H9 (cell line): Measurements from ENCODE around the gene LLGL2. TPM values are rescaled to one million over a fixed set of nuclear protein-coding genes. Genes with fewer than 3 reads are reported as not detected.

ENCODE experiments used
- DNase-seq: peaks from one replicate; pipeline ENCODE4 v3.0.0-alpha.2; 2017
- H2AFZ ChIP-seq: one replicate; pipeline ENCODE4 v1.6.1; 2013; ENCODE audit warnings: mild to moderate bottlenecking, low read length, control low read depth, moderate library complexity
- H2AK5ac ChIP-seq: 2 replicates; pipeline ENCODE4 v1.6.1; 2013; ENCODE audit warnings: low read length, control low read depth, mixed read lengths; ENCODE audit not compliant: insufficient read length
- H2BK120ac ChIP-seq: one replicate; pipeline ENCODE4 v1.6.1; 2013; ENCODE audit warnings: low read depth, mild to moderate bottlenecking, low read length, control low read depth, inconsistent platforms; ENCODE audit not compliant: poor library complexity, severe bottlenecking
- H2BK12ac ChIP-seq: 2 replicates; pipeline ENCODE4 v1.6.1; 2013; ENCODE audit warnings: low read length, control low read depth, mixed read lengths, low read depth; ENCODE audit not compliant: insufficient read length
- H2BK15ac ChIP-seq: 2 replicates; pipeline ENCODE4 v1.6.1; 2013; ENCODE audit warnings: low read depth, low read length, control low read depth
- H2BK20ac ChIP-seq: one replicate; pipeline ENCODE4 v1.6.1; 2013; ENCODE audit warnings: low read depth, mild to moderate bottlenecking, low read length, control low read depth, inconsistent platforms; ENCODE audit not compliant: poor library complexity, severe bottlenecking
- H2BK5ac ChIP-seq: 2 replicates; pipeline ENCODE4 v1.6.1; 2013; ENCODE audit warnings: low read length, control low read depth, mixed read lengths; ENCODE audit not compliant: insufficient read length
- H3K14ac ChIP-seq: 2 replicates; pipeline ENCODE4 v1.6.1; 2013; ENCODE audit warnings: low read length, control low read depth; ENCODE audit not compliant: insufficient read depth
- H3K18ac ChIP-seq: 2 replicates; pipeline ENCODE4 v1.6.1; 2013; ENCODE audit warnings: low read depth, mild to moderate bottlenecking, mixed read lengths, low read length, control low read depth; ENCODE audit not compliant: insufficient read length
- H3K23ac ChIP-seq: 2 replicates; pipeline ENCODE4 v1.6.1; 2013; ENCODE audit warnings: low read length, control low read depth, mixed read lengths, low read depth; ENCODE audit not compliant: insufficient read length
- H3K23me2 ChIP-seq: 2 replicates; pipeline ENCODE4 v1.6.1; 2013; ENCODE audit warnings: low read depth, mild to moderate bottlenecking, mixed read lengths, low read length, control low read depth; ENCODE audit not compliant: insufficient read length, poor library complexity, severe bottlenecking
- H3K27ac ChIP-seq: 2 replicates; pipeline ENCODE4 v1.5.1; 2013; ENCODE audit warnings: low read length, control low read depth, mixed read lengths, low read depth; ENCODE audit not compliant: insufficient read length
- H3K27me3 ChIP-seq: 2 replicates; pipeline ENCODE4 v1.6.1; 2013; ENCODE audit warnings: low read length, control low read depth, inconsistent platforms; ENCODE audit not compliant: insufficient read depth
- H3K4ac ChIP-seq: 2 replicates; pipeline ENCODE4 v1.6.1; 2013; ENCODE audit warnings: low read depth, mild to moderate bottlenecking, control low read depth, inconsistent platforms, low read length, moderate library complexity
- H3K4me1 ChIP-seq: 2 replicates; pipeline ENCODE4 v1.6.1; 2013; ENCODE audit warnings: low read length, control low read depth, inconsistent platforms; ENCODE audit not compliant: insufficient read depth
- H3K4me2 ChIP-seq: 2 replicates; pipeline ENCODE4 v1.6.1; 2013; ENCODE audit warnings: low read length, control low read depth, mixed read lengths; ENCODE audit not compliant: insufficient read length, insufficient read depth
- H3K56ac ChIP-seq: 2 replicates; pipeline ENCODE4 v1.6.1; 2013; ENCODE audit warnings: low read depth, mild to moderate bottlenecking, mixed read lengths, low read length, control low read depth; ENCODE audit not compliant: insufficient read length
- H3K79me1 ChIP-seq: 2 replicates; pipeline ENCODE4 v1.6.1; 2013; ENCODE audit warnings: low read depth, mild to moderate bottlenecking, moderate library complexity, low read length, control low read depth, inconsistent platforms; ENCODE audit not compliant: insufficient read depth, poor library complexity, severe bottlenecking
- H3K79me2 ChIP-seq: 2 replicates; pipeline ENCODE4 v1.6.1; 2013; ENCODE audit warnings: low read length, control low read depth, inconsistent platforms; ENCODE audit not compliant: insufficient read depth
- H3K9ac ChIP-seq: 2 replicates; pipeline ENCODE4 v1.6.1; 2013; ENCODE audit warnings: low read length, control low read depth, mixed read lengths; ENCODE audit not compliant: insufficient read length; ENCODE audit errors: extremely low read depth
- H3K9me3 ChIP-seq: one replicate; pipeline ENCODE4 v1.6.1; 2013; ENCODE audit warnings: low read depth, low read length, inconsistent platforms; ENCODE audit not compliant: control insufficient read depth
- H3T11ph ChIP-seq: one replicate; pipeline ENCODE4 v1.6.1; 2013; ENCODE audit warnings: mild to moderate bottlenecking, low read length, control low read depth, inconsistent platforms
- H4K20me1 ChIP-seq: one replicate; pipeline ENCODE4 v1.6.1; 2013; ENCODE audit not compliant: control insufficient read depth, insufficient read length, insufficient read depth
- H4K5ac ChIP-seq: 2 replicates; pipeline ENCODE4 v1.6.1; 2013; ENCODE audit warnings: low read depth, mild to moderate bottlenecking, mixed read lengths, low read length, control low read depth; ENCODE audit not compliant: insufficient read length
- H4K8ac ChIP-seq: replicated peaks from 2 replicates; pipeline ENCODE4 v1.6.1; 2013; ENCODE audit warnings: low read length, control low read depth, mixed read lengths, low read depth; ENCODE audit not compliant: insufficient read length
- H4K91ac ChIP-seq: 2 replicates; pipeline ENCODE4 v1.6.1; 2013; ENCODE audit warnings: low read depth, mild to moderate bottlenecking, moderate library complexity, mixed read lengths, low read length, control low read depth; ENCODE audit not compliant: insufficient read length
- H3K27ac Mint-ChIP-seq, 3 experiments: 2 replicates in 2 of 3; 3 replicates in 1 of 3; pipeline ENCODE4 v1.8.0; 2020 to 2021; ENCODE audit warnings: mixed read lengths in 3 of 3, mild to moderate bottlenecking in 1 of 3, moderate library complexity in 1 of 3
- H3K27me3 Mint-ChIP-seq: 2 replicates; pipeline ENCODE4 v1.8.0; 2021; ENCODE audit warnings: low read depth, mild to moderate bottlenecking, moderate library complexity, mixed read lengths
- H3K36me3 Mint-ChIP-seq, 3 experiments: 2 replicates in 2 of 3; 3 replicates in 1 of 3; pipeline ENCODE4 v1.8.0; 2020 to 2021; ENCODE audit warnings: low read depth in 3 of 3, mixed read lengths in 3 of 3; ENCODE audit not compliant: insufficient read depth in 1 of 3
- H3K4me1 Mint-ChIP-seq, 2 experiments: 2 replicates each; pipeline ENCODE4 v1.8.0; 2020; ENCODE audit warnings: mixed read lengths in 2 of 2
- H3K4me3 Mint-ChIP-seq, 2 experiments: 2 replicates in 1 of 2; 3 replicates in 1 of 2; pipeline ENCODE4 v1.8.0; 2020 to 2021; ENCODE audit warnings: mild to moderate bottlenecking in 2 of 2, mixed read lengths in 2 of 2, moderate library complexity in 1 of 2
- H3K9me3 Mint-ChIP-seq, 2 experiments: 2 replicates in 1 of 2; 3 replicates in 1 of 2; pipeline ENCODE4 v1.8.0; 2020; ENCODE audit warnings: mild to moderate bottlenecking in 2 of 2, mixed read lengths in 2 of 2, moderate library complexity in 1 of 2
- CTCF ChIP-seq: fragments of 200-600 bp; sonication (generic); conservative IDR thresholded peaks from 3 replicates; pipeline ENCODE4 v1.8.0; 2021; ENCODE audit warnings: antibody characterized with exemption, mild to moderate bottlenecking
- WGBS: extraction: QIAGEN DNeasy Blood & Tissue Kit; methylation state at CpG from one replicate; pipeline ENCODE4 v1.1.7; 2013; ENCODE audit warnings: missing lambda C conversion rate, low lambda C conversion rate, mixed read lengths; ENCODE audit not compliant: insufficient read length; ENCODE audit errors: extremely low coverage; 5-methylcytosine and 5-hydroxymethylcytosine counted together
- total RNA-seq: library from RNA; stranded (reverse); gene quantifications from 2 replicates; pipeline ENCODE4 v1.2.1, GENCODE V29; 2021

The LLGL2 gene
- total RNA-seq, 1 experiment from 2014 or later = 90.4 TPM

- no peak overlapping the region for H3K23ac ChIP-seq
- H2AK5ac ChIP-seq = no peak overlapping the region
- H3K27me3 ChIP-seq = no peaks in the 10 kb centered on the region
- H3K79me2 ChIP-seq = no peaks in the 10 kb centered on the region
- H3K23me2 ChIP-seq = no peaks in the 10 kb centered on the region
- WGBS = no CpG with 5 or more reads among the region's 16 CpGs
- no peak overlapping the region for H2BK20ac ChIP-seq
- H3T11ph ChIP-seq = no peak overlapping the region
- no peak overlapping the region for H3K14ac ChIP-seq
- no peak overlapping the region for H3K4me2 ChIP-seq
- H2AFZ ChIP-seq = no peak overlapping the region
- Mint-ChIP-seq H3K4me1 (peaks cover 0 to 5% of the 10 kb centered on the region in 2 experiments; a peak in 1 of 4 replicates), H3K27ac (0 out of 7 replicates have a peak overlapping the region, but pooled peaks of 1 of the 3 experiments have one; percentile 31), H3K36me3 (no peaks in the 10 kb centered on the region), H3K9me3 (no peaks in the 10 kb centered on the region), H3K4me3 (no peak overlapping the region), H3K27me3 (peaks cover 4% of the 10 kb centered on the region)
- H3K18ac ChIP-seq = no peak overlapping the region
- no peaks in the 10 kb centered on the region for H3K4me1 ChIP-seq
- no peak overlapping the region for H4K5ac ChIP-seq
- H4K20me1 ChIP-seq = no peaks in the 10 kb centered on the region
- H2BK5ac ChIP-seq = no peak overlapping the region
- no peak overlapping the region for H4K8ac ChIP-seq
- no peak overlapping the region for H4K91ac ChIP-seq
- no peak for DNase-seq
- no peaks in the 10 kb centered on the region for H3K9me3 ChIP-seq
- H3K4ac ChIP-seq = no peak overlapping the region
- no peak overlapping the region for H2BK120ac ChIP-seq
- no peaks in the 10 kb centered on the region for H3K79me1 ChIP-seq
- H3K27ac ChIP-seq = no peak overlapping the region
- no peak for TF ChIP-seq CTCF
- H3K56ac ChIP-seq = no peak overlapping the region
- no peak overlapping the region for H2BK15ac ChIP-seq
- H2BK12ac ChIP-seq = no peak overlapping the region
- H3K9ac ChIP-seq = no peak overlapping the region
Measured at GRCh38 chr17:75617218-75617617, 91.7 kb downstream of the LLGL2 start.
